ENCODE measurements around the gene PITPNM3.

The PITPNM3 gene

DNA sequence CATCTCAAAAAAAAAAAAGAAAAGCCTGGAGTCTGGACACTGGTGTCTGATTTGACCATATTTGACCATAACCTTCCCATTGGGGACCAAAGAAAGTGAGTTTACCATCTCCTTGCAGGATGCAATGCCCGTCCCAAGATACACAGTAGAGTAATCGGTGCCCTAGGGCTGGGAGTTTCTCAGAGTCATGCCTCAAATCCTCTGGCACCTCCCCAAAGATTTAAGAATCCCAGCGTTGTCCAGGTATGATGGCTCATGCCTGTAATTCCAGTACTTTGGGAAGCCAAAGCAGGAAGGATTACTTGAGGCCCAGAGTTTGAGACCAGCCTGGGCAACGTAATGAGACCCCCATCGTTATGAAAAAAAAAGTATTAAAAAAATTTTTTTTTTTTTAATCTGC is 5.0 kb downstream of the PITPNM3 start:
- no peak for DNase-seq (ENCODE audit: low read depth)

- no peak for DNase-seq (ENCODE audit: low read depth)
These were observed 6.8 kb downstream of the PITPNM3 start for GRCh38 chr17:6549384-6550036.

DNA sequence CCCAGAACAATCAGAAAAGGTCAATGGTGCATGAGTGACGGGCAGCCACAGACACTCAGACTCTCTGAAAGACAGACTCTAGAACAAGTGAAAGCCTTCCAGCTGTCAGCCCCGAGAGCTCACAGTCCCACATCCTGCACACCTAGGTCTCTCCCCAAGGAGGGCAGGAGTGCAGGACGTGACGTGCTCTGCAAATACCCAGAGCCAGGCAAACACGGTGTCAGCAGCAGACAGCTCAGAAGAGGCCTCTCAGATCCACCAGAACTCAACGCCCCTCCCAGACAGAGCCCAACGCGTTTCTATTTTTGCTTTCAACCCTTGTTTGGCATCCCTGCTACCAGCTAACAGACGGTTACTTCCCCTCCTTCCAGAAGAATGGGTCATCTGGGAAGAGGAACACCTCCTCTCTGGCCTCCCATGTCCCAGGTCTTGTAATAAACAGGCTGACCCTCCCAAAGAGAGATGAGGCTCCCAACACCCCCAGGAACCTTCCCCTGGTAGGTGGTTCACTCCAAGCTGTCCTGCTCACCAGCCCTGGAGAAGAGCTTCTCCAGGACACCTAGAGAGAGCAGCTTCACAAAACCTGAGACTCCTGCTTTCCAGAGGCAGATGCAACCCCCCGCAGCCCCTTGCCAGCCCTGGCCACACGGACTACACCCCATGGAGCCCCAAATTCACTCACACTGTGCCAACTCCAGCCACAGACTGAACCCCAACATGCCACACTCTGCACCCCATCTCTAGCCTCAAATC is 7.6 kb downstream of the PITPNM3 start:
- DNase-seq (ENCODE audit: low read depth) = no peak

GRCh38 chr17:6548034-6548433 is 8.3 kb downstream of the PITPNM3 start:
- DNase-seq (ENCODE audit: low read depth) = no peak

DNA sequence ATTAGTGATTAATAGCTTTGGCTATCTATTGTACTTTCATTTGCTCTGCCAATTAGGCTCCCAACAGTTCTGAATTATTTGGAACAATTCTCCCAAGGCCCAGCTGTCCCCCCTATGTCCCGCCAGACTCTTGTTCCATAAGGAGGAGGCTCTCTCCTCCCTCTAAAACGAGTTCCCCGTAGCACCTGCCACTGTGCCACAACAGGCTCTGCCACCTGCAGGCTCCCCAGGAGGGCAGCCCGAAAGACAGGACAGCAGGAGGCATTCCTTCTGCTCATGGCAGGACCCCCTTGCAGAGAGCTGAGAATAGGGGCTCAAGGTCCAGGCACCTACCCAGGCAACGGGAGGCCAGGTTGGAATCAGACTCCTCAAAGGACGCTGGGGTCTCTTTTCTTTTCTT is 9.0 kb downstream of the PITPNM3 start:
- no peak for DNase-seq (ENCODE audit: low read depth)

DNA sequence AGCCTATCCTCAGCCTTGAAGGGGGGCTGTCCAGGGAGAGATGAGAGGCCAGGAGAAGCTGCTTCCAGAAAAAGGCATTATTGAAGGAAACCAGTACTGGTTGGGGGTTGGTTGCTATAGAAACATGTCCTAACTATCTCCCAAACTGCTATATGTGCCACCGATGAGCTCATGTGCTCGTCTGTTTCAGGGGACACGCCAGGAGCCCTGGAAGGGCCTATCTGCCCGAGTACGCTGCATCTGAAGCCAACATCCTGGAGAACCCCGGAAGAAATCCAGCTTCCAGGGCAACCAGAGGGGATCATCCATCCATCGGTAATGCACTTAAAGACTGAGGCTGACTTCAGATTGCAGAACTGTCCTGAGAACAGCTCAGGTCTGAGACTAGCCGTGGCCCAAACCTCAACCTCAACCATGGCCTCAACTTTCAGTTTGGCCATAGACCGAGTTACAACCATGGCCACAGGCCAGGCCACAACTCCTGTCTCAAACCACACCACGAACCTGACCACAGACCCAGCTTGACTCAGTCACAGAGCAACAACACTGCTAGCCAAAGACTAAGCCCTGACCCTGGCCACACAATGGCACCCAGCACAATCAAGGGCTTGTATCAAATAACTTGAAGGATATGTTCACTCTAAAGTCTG is 10.2 kb downstream of the PITPNM3 start:
- DNase-seq (ENCODE audit: low read depth) = no peak

GRCh38 chr17:6545291-6545690 is 11.1 kb downstream of the PITPNM3 start:
- DNase-seq (ENCODE audit: low read depth) = no peak

GRCh38 chr17:6544011-6544370 is 12.4 kb downstream of the PITPNM3 start:
- DNase-seq (ENCODE audit: low read depth) = no peak

GRCh38 chr17:6543079-6544010 is 13.0 kb downstream of the PITPNM3 start:
- DNase-seq (ENCODE audit: low read depth) = no peak

DNA sequence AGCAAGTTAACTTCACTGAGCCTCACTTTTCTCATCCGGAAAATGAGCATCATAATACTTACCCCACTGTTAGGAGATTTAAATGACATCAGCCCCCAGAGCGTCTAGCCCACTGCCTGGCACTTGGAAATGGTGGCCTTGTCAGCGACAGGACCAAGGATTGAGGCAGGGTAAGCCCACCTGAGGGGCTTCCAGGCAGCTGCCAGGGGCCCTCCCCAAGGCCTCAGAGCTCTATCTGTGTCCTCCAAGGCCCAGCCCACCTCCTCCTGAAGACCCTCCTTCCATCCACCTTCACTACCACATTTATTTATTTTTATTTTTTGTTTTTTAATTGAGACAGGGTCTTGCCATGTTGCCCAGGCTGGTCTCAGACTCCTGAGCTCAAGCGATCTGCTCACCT is 13.8 kb downstream of the PITPNM3 start:
- DNase-seq (ENCODE audit: low read depth) = no peak

DNA sequence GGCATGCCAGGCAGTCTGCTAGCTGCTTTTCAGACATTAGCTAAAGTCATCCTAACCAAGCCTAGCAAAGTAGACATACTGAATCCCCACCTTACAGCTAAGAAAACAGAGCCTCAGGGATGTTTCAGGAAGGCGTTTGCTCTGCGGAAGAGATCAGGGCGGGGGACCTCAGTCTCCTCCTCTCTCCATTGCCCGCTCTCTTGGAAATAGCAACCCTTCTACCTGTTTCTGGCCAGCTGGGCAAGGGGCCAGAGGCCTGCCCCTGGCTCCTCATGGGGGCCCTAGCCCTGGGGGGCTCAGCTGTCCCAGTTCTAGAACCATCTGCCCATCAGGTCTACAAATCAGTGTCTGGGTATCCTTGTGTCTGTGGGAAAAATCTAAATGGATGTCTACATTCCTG is 14.5 kb downstream of the PITPNM3 start:
- DNase-seq (ENCODE audit: low read depth) = no peak

DNA sequence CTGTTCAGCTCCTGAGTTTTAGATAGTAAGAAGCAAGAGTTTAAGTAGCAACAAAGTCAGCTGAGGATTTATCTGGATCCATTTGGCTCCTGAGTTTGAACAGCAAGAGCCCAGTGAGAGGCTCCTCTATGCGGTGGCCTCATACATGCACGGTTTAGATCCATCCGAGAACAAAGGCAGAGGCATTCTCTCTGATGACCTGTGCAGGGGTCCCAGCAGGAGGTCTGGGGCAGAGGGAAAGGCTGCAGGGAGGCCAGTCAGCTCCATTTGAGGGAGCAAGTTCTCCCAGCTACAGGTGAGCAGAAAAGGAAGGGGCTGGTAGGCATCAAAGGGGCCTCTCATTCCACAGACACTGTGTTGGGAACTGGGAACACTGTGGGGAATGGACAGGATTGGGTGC is 16.5 kb downstream of the PITPNM3 start:
- no peak for DNase-seq (ENCODE audit: low read depth)

DNA sequence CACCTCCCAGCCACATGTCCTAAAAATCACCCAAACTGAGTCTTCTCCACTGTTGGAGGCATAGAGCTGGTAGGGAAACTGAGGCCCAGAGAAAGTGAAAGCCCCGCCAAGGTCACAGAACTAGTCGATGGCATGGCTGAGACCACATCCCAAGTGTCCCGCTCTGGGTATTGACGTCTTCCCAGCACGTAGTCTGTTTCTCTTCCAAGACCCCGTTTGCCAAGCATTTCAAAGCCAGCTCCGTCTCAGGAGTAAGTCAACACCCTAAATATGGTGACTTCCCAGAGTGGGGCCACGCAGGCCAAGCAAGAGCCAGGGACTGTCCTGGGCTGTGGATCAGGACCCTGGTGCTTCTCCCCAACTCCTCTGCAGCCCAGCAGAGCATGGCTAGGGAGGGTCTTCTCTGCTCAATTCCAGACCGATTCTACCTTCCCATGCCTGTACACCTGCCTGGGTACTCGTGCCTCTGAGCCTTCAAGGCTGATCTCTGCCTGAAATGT is 19.7 kb downstream of the PITPNM3 start:
- no peak for DNase-seq (ENCODE audit: low read depth)

- DNase-seq (ENCODE audit: low read depth) = no peak
These were observed 20.3 kb downstream of the PITPNM3 start for GRCh38 chr17:6536053-6536452.

DNA sequence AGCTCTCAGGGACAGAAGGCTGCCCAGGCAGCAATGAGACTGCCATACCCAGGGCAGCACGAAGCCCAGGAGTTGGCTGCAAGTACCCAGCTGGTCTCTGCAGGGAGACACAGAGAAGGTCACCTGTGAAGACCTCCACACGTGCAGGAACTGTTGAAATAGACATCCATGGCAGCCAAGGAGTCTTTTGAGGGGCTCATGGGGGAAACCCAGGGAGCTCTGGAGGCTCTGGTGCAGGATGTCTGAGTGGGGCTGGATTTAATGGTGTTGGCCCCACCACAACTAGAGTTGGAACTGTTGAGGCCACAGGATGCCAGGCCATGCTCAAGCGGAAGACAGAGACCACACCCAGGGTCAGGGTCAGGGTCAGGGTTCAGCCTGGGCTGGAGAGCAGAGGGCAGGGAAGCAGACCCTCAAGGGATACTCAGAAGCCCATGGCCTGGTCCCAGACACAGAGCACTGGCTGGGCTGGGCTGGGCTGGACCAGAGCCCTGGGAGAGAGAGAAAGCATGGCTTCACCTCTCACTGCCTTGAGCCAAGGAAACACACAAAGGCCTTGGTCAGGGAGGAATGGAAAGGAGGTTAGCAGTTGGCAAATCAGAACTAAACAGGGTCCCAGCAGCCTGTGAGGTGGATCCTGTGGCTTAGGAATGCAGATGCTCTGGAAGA is 21.4 kb downstream of the PITPNM3 start:
- no peak for DNase-seq (ENCODE audit: low read depth)

DNA sequence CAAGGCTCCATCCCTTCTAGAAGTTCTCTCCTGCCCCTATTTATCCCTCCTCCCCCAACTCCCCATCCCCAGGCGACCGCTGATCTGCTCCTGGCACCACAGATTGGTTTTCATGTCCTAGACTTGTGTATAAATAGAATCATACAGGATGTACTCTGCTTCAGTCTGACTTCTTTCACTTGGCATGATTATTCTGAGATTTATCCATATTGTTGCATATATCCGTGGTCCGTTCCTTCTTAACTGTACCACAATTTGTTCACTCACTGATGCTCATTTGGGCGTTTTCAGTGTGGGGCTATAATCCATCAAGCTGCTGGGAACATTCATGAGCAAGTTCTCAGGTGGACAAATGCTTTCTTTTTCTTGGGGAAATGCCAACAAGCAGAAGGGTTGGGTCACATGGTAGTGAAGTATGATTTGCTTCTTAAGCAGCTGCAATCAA is 23.9 kb downstream of the PITPNM3 start:
- no peak for DNase-seq (ENCODE audit: low read depth)

DNA sequence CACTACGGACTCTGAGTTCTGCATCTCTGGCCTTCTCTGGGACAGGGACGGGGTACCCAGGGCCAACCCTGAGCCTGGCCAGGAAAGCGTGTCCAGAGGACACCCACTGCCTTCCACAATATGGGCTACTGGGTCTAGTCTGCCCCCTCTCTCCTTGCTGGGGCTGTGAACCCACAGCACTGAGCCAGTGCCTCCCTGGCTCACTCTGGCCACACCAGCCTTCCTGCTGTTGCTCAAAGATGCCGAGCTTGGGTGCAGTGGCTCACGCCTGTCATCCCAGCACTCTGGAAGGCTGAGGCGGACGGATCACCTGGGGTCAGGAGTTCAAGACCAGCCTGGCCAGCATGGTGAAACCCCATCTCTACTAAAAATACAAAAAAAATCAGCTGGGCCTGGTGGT is 24.8 kb downstream of the PITPNM3 start:
- DNase-seq (ENCODE audit: low read depth) = no peak

DNA sequence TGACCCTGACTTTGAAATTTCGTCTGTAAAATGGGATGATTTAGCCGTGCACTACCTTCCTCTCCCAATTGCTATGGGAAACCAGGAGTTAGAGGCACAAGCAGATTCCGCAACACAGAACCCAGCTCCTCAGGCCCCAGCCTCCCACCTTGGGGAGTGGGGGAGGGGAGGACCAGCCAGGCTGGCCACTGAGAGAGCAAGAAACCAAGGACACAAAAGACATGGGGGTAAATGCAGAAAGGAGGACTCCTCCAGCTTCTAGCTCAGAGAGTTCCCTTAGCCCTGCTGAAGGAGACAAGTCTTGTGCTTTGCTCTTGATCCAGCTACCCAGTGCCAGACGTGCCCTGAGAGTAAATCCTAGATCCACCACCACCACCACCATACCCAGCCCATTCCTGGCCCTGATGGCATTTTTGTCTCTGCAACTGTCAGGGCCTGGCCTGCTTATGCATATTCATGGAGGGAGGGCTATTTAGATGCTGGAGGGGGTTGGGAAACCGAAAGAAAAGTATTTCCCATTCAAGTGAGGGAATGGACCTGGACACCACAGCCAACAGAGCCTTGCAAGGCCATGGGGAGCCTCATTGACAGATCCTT is 25.9 kb downstream of the PITPNM3 start:
- DNase-seq (ENCODE audit: low read depth) = no peak

DNA sequence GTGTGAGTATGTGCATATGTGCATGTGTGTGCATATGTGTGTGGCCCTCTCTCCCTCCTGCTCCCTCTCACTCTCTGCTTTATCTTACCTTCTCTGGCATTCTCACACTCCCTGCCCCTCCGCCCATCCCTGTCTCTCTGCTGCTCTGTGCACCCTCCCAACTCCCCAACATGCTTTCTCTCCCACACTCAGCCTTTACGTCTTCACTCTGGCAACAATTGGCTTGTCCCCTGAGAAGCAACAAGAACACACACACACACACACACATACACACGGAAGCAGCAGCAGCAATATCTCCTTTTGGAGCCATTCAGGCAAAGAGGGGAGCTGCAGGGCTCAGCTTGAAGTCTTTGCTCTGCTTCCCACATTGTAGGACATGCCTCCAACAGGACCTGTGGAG is 27.8 kb downstream of the PITPNM3 start:
- no peak for DNase-seq (ENCODE audit: low read depth)

GRCh38 chr17:6526362-6527152 is 29.8 kb downstream of the PITPNM3 start:
- DNase-seq (ENCODE audit: low read depth) = no peak

Data from activated T-helper 1 cell treated with Interleukin-2 at 50 U/mL for 16 hours (primary cell).